Measurements from ENCODE around the gene NCKAP5.

NCKAP5 gene

GRCh38 chr2:132646540-132647108 lies 921.6 kb downstream of the NCKAP5 start:
- DNase-seq (ENCODE audit: low read depth in 2 of 3, low spot score in 2 of 3) = no peak

GRCh38 chr2:132645722-132646539 lies 922.3 kb downstream of the NCKAP5 start:
- no peak for DNase-seq (ENCODE audit: low read depth in 2 of 3, low spot score in 2 of 3)

GRCh38 chr2:132645176-132645575 lies 923.1 kb downstream of the NCKAP5 start:
- DNase-seq (ENCODE audit: low read depth in 2 of 3, low spot score in 2 of 3) = no peak

GRCh38 chr2:132642415-132642814 lies 925.8 kb downstream of the NCKAP5 start:
- DNase-seq (ENCODE audit: low read depth in 2 of 3, low spot score in 2 of 3) = no peak

- DNase-seq (ENCODE audit: low read depth in 2 of 3, low spot score in 2 of 3) = no peak
Measured at GRCh38 chr2:132641819-132642218, 926.4 kb downstream of the NCKAP5 start.

GRCh38 chr2:132640116-132640515 lies 928.1 kb downstream of the NCKAP5 start:
- no peak for DNase-seq (ENCODE audit: low read depth in 2 of 3, low spot score in 2 of 3)

- no peak for DNase-seq (ENCODE audit: low read depth in 2 of 3, low spot score in 2 of 3)
Measured at GRCh38 chr2:132638313-132639040, 929.8 kb downstream of the NCKAP5 start.

- DNase-seq (ENCODE audit: low read depth in 2 of 3, low spot score in 2 of 3) = no peak
Measured at GRCh38 chr2:132636346-132636745, 931.9 kb downstream of the NCKAP5 start.

GRCh38 chr2:132633635-132634034 lies 934.6 kb downstream of the NCKAP5 start:
- no peak for DNase-seq (ENCODE audit: low read depth in 2 of 3, low spot score in 2 of 3)

GRCh38 chr2:132632000-132632649 lies 936.1 kb downstream of the NCKAP5 start:
- no peak for DNase-seq (ENCODE audit: low read depth in 2 of 3, low spot score in 2 of 3)

- DNase-seq (ENCODE audit: low read depth in 2 of 3, low spot score in 2 of 3) = no peak
Measured at GRCh38 chr2:132627536-132627935, 940.7 kb downstream of the NCKAP5 start.

- DNase-seq (ENCODE audit: low read depth in 2 of 3, low spot score in 2 of 3) = no peak
Measured at GRCh38 chr2:132623096-132623839, 945.0 kb downstream of the NCKAP5 start.
